ENCODE measurements around the gene DVL1. TPM values are rescaled to one million over a fixed set of nuclear protein-coding genes. Genes with fewer than 3 reads are reported as not detected.
A peak's percentile ranks its signal among the peaks of the same experiment; 100 is the strongest.

The DVL1 gene
- total RNA-seq, 2 experiments from 2014 or later: 37.6 to 38.6 TPM

DNA sequence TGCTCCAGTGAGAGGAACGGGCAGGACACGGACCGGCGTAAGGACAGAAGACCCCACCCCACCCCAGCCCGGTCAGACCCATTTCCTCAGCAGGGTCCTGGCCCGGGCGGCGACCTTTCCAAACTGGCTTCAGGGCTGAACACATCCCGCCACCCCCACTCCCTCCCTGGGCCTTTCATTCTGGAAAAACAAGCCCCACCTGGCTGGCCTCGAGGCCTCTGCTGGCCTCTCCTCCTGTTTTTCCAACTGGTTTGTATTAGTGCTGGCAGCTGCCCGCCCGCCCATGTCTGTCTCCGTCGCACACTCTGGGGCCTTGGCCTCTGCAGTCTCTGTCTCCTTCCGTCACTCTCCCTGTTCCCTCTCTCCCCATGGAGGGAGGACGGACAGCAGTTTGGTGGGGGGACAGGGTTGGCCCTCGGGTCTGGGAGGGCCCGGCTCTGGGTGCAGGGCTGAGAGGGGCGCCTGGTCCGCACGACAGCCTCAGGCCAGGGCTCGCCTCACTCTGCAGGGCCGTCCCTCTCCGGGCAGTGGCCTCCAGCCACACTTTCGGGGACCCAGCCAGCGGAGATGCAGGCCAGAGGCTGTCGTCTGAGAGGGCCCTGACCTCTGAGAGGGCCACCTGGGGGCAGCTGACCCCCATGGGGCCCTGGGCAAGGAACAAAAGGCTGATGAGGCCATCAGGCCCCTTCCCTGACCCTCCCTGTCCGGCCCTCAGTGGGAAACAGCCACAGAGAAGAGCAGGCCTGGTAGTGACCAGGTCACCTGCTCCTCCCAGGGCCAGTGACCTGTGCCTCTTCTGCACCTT lies 10.6 kb upstream of the DVL1 start:
- POLR2A ChIA-PET: no interaction called here
- intact Hi-C loops (cut with micrococcal nuclease): no loop called here
- no peaks in the 10 kb centered on the region for H3K36me3 Mint-ChIP-seq
- H3K4me3 Mint-ChIP-seq: no peak overlapping the region
- peaks cover 6% of the 10 kb centered on the region for H3K27me3 Mint-ChIP-seq
- H3K9me3 Mint-ChIP-seq: no peaks in the 10 kb centered on the region
- no peak overlapping the region for H3K27ac Mint-ChIP-seq
- H3K4me1 Mint-ChIP-seq (ENCODE audit: low read depth): peaks cover 4% of the 10 kb centered on the region
- DNase-seq: no peak
- CTCF ChIA-PET: no interaction called here

DNA sequence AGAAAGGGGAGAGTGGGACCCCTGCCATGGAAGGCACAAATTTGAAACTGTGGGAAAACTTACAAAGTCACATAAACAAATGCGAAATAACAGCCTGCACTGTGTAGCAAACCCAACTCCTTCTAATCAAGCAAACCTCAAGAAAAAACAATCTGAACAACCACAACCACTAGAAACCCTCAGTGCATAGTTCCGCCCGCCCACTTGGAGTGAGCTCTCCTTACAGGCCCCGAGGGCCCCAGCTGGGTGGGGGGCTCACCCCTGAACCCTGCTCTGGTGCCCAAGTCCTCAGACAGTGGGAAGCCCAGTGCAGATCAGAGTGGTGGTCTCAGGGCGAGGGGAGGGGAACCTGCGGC lies 10.1 kb upstream of the DVL1 start:
- Mint-ChIP-seq H3K36me3 (no peaks in the 10 kb centered on the region), H3K4me1 (ENCODE audit: low read depth) (peaks cover 4% of the 10 kb centered on the region), H3K4me3 (no peak overlapping the region), H3K27ac (no peak overlapping the region), H3K27me3 (peaks cover 7% of the 10 kb centered on the region), H3K9me3 (no peaks in the 10 kb centered on the region)
- CTCF ChIA-PET: no interaction called here
- POLR2A ChIA-PET: no interaction called here
- intact Hi-C loops (cut with micrococcal nuclease): no loop called here
- DNase-seq: no peak

DNA sequence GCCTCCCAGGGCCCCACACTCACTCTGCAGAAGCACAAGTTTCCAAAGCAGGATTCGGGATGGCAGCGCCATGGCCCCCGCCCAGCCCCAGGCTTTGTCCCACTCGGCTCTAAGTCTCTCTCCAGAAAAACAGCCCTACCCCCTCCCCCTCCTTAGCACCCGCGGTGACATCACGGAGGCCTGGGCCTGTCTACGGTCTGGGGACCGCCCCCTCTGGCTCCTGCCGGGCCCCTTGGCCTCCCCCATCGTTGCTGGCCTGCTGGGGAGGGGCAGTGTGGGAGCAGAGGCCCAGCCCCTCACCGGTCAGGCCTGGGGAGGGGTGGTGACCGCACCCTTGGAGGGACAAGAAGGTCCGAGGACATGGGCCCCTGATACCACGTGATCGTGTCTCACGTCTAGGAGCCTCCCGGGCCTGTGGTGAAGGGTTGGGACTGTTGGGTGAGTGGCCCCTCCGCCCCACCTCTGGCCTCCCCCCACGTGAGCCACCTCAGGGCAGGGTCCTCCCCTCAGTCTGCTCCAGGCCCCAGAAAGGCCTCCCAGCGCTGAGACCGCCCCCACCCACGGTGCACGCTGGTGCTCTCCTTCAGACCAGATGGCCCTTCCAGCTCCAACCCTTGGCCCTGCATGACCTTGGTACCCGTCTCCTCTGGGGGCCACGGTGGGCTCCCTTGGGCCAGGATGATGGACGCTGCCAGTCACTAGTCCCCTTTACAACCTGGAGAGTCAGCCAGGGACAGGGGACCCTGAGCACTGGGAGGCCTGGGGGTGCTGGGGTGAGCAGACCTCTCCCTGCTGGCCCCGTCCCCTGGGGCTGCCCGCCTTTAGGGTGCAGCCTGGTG lies 9.4 kb upstream of the DVL1 start, which contains the start of gene MXRA8:
Gene MXRA8 (minus strand): TSS at position 123 of the 839 bp plus-strand sequence. CDS start 51 bp downstream, at position 72.
- Mint-ChIP-seq H3K9me3 (no peaks in the 10 kb centered on the region), H3K4me3 (no peak within 1 kb of the TSS), H3K36me3 (no peaks in the 10 kb centered on the region), H3K27ac (no peak within 1 kb of the TSS), H3K4me1 (ENCODE audit: low read depth) (peaks cover 6% of the 10 kb centered on the region), H3K27me3 (peaks cover 12% of the 10 kb centered on the region)
- POLR2A ChIA-PET: no interaction called here
- no peak for DNase-seq
- intact Hi-C loops (cut with micrococcal nuclease): no loop called here
- CTCF ChIA-PET: no interaction called here

DNA sequence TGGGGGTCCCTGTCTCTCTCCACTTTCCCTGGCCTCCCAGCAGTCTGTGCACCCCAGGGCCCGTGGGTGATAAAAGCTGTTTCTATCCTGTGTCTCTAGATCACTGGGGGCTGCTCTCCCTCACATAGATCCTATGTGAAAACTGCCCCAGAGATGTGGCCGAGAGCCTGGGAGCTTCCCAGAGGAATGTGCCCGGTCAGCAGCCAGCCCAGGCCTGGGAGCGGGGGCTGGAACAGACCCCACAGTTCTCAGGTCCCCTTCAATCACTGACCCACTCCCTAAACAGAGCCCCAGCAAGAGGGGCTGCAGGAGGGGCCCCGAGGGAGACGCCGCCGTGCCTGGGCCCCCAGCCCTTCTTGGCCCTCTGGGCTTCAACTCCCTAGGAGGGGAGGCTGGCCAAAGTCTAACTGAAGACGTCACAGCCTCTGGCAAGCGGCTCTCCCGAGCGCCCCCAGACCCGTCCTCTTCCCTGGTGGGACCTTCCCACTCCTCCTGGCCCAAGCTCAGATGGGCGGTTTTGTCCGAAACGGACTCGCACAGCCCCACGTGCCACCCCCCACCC lies 8.7 kb upstream of the DVL1 start:
- ChIA-PET POLR2A (no interaction called here), CTCF (no interaction called here)
- no peaks in the 10 kb centered on the region for H3K36me3 Mint-ChIP-seq
- H3K27me3 Mint-ChIP-seq: peaks cover 19% of the 10 kb centered on the region
- intact Hi-C loops (cut with micrococcal nuclease): no loop called here
- no peak overlapping the region for H3K4me3 Mint-ChIP-seq
- H3K27ac Mint-ChIP-seq: no peak overlapping the region
- H3K9me3 Mint-ChIP-seq: no peaks in the 10 kb centered on the region
- DNase-seq: no peak
- peaks cover 6% of the 10 kb centered on the region for H3K4me1 Mint-ChIP-seq (ENCODE audit: low read depth)

DNA sequence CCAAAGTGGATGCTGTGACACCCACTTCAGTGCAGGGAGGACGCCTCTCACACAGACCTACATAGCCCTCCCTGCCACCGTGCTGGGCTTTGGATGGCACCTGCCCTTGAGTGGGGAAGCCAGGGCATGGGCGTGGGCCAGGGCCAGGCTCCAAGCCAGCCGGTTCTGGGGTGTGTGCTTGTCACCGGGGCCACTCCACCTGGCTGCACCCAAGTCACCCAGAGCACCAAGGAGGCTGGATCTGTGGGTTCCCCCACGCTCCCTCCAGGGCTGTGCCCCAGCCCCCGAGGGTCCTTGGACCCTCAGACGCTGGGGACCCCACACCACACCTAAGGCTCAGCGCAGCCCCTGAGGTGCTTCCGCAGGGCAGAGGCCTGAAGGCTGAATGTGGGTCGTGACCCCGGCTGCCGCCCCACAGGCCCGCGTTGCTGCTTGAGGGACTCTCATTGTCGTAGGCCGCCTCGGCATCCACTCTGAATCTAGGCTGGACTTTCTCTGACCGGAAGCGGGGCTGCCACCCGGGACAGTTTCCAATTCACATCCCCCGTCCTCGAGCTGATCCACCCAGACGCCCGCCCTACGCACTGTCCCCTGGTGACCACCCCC lies 7.7 kb upstream of the DVL1 start:
- no peaks in the 10 kb centered on the region for H3K9me3 Mint-ChIP-seq
- CTCF ChIA-PET: no interaction called here
- no peak overlapping the region for H3K27ac Mint-ChIP-seq
- H3K27me3 Mint-ChIP-seq: peaks cover 29% of the 10 kb centered on the region
- POLR2A ChIA-PET: no interaction called here
- no peak overlapping the region for H3K4me3 Mint-ChIP-seq
- intact Hi-C loops (cut with micrococcal nuclease): no loop called here
- peaks cover 6% of the 10 kb centered on the region for H3K4me1 Mint-ChIP-seq (ENCODE audit: low read depth)
- no peaks in the 10 kb centered on the region for H3K36me3 Mint-ChIP-seq
- no peak for DNase-seq

DNA sequence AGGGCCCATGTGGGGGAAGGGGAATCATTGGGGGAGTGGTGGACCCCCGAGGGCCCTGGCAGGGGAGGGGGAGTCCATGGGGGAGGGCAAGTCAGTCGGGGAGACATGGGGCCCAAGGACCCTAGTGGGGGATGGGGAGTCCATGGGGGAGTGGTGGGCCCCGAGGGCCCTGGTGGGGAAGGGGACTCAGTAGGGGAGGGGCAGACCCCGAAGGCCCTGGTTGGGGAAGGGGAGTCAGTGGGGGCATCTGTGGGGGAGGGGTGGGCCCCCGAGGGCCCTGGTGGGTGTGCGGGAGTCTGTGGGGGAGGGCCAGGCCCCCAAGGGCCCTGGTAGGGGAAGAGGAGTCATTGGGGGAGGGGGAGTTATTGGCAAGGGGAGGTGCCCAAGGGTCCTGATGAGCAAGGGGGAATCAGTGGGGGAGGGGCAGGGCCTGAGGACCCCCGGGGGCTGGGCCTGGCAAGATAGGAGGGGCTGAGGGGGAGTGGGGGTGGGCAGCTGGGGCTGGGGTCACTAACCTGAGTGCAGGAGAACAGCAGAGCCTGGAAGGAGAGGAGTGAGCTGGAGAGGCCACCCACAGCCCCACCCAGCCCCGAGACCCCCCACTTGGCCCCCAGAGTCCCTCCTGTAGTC lies 7.1 kb upstream of the DVL1 start:
- ChIA-PET CTCF (no interaction called here), POLR2A (no interaction called here)
- Mint-ChIP-seq H3K27ac (no peak overlapping the region), H3K4me3 (no peak overlapping the region), H3K9me3 (no peaks in the 10 kb centered on the region), H3K36me3 (no peaks in the 10 kb centered on the region), H3K27me3 (peaks cover 31% of the 10 kb centered on the region), H3K4me1 (ENCODE audit: low read depth) (peaks cover 6% of the 10 kb centered on the region)
- intact Hi-C loops (cut with micrococcal nuclease): no loop called here
- DNase-seq: no peak

DNA sequence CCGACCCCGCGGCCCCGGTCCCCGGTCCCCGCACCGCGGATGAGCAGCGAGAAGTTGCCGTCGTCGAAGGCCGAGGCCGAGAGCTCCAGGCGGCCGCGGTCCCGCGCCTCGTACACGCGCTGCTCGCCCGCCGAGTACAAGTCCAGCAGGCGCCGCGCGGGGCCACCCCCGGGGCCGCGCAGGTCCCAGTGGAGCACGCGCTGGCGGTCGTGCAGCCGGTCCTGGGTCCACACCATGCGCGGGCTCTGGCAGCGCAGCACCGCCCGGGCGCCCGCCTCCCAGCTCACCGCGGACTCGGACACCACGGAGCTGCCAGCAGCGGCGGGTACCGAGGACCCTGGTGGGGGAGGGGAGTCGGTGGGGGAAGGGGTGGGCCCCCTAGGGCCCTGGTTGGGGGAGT lies 6.2 kb upstream of the DVL1 start:
- CTCF ChIA-PET: no interaction called here
- Mint-ChIP-seq H3K27ac (no peak overlapping the region), H3K36me3 (no peaks in the 10 kb centered on the region), H3K9me3 (no peaks in the 10 kb centered on the region), H3K4me3 (no peak overlapping the region), H3K27me3 (peaks cover 31% of the 10 kb centered on the region), H3K4me1 (ENCODE audit: low read depth) (peaks cover 6% of the 10 kb centered on the region)
- no peak for DNase-seq
- POLR2A ChIA-PET: interaction anchor here (1.2 kb wide), 1 partner anchor 13 kb away, joined by 3 read pairs; no protein-coding TSS in a partner anchor
- intact Hi-C loops (cut with micrococcal nuclease): no loop called here

DNA sequence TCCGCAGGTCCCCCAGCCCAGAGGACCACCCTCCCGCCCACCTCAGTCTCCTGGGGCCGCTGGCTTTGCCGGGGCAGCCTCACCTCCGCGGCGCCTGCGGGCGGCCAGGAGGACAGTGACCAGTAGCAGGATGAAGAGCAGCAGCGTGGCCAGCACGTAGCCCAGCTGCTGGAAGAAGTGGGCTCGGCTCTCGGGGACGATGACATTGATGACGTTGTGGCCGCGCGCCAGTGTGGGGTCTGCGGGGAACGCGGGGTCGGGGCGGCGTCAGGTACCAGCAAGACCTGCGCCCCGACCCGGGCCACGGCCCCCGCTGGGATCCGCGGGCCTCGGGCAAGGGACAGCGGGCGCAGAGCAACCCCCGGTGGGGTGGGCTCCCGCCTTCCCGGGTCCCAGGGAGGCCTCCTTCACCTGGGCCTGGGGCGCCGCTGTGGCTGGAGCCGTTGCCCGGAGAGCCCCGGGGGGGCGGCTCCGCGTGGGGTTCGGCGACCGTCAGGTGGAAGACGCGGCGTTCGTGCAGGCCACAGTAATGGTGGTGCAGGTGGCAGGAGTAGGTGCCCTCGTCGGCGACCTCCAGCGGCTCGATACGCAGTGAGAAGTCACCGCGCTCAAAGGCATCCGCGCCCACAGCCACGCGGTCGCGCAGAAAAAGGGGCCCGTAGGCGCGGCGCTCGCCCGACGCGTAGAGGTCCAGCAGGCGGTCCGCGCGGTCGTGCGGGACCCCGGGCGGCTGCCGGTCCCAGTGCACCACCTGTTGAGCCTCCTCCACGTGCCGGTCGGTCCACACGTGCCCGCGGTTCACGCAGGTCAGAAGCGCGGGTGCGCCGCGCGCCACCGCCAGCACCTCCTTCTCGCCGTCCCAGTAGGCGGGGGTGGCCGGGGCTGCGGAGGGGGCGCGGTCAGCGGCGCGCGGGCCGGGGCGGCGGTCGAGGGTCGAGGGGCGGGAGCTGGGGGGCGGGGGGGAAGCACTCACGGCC lies 5.3 kb upstream of the DVL1 start:
- Mint-ChIP-seq H3K27me3 (peaks cover 31% of the 10 kb centered on the region), H3K9me3 (no peaks in the 10 kb centered on the region), H3K27ac (no peak overlapping the region), H3K4me3 (no peak overlapping the region), H3K4me1 (ENCODE audit: low read depth) (peaks cover 6% of the 10 kb centered on the region), H3K36me3 (no peaks in the 10 kb centered on the region)
- ChIA-PET CTCF (no interaction called here), POLR2A (interaction anchor here (1.2 kb wide), 2 partner anchors 14 to 21 kb away, joined by 3 to 6 read pairs; partner anchors contain the start of gene AURKAIP1)
- DNase-seq: no peak
- intact Hi-C loops (cut with micrococcal nuclease): no loop called here

DNA sequence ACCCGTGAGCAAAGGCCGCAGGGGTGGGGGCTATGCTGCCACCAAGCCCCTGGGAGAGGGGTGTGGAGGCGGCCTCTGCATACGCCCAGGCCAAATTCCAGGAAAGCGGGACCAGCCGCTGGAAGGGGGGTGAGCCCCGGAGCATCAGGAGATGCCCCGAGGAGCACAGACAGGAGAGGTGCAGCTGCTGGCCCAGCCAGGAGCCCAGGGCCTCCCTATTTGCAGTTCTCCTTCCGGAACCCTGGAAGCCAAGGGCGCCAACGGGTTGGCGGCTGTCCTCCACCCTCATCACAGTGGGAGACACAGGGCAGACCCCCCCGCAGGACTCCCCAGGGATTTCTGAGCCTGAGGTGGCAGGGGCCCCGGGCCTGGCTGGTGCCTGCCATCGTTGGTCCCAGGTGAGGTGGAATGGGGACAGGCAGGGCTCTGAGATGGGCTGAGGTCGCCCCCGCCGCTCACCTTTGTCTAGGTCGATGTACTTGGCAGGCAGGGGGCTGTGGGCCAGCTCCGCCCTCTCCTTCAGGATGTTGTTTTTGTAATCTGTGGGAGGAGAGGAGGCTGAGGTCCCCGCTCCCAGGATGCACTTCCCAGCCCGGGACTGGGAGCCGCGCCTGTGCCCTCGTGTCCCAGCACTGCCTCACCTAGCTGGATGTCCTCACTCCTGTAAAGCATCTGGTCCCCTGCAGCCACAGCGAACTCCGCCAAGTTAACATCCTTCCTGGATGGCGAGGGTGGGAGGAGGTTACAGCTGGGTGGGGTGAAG lies 4.4 kb upstream of the DVL1 start:
- ChIA-PET POLR2A (interaction anchor here (1.2 kb wide), 1 partner anchor 22 kb away, joined by 6 read pairs; the partner anchor contains the start of gene AURKAIP1), CTCF (interaction anchor here (2.5 kb wide), 1 partner anchor 19 kb away, joined by 10 read pairs; no protein-coding TSS in a partner anchor)
- no peak for DNase-seq
- H3K4me3 Mint-ChIP-seq: no peak overlapping the region
- no peaks in the 10 kb centered on the region for H3K9me3 Mint-ChIP-seq
- intact Hi-C loops (cut with micrococcal nuclease): no loop called here
- no peaks in the 10 kb centered on the region for H3K36me3 Mint-ChIP-seq
- no peak overlapping the region for H3K27ac Mint-ChIP-seq
- peaks cover 2% of the 10 kb centered on the region for H3K4me1 Mint-ChIP-seq (ENCODE audit: low read depth)
- peaks cover 31% of the 10 kb centered on the region for H3K27me3 Mint-ChIP-seq

DNA sequence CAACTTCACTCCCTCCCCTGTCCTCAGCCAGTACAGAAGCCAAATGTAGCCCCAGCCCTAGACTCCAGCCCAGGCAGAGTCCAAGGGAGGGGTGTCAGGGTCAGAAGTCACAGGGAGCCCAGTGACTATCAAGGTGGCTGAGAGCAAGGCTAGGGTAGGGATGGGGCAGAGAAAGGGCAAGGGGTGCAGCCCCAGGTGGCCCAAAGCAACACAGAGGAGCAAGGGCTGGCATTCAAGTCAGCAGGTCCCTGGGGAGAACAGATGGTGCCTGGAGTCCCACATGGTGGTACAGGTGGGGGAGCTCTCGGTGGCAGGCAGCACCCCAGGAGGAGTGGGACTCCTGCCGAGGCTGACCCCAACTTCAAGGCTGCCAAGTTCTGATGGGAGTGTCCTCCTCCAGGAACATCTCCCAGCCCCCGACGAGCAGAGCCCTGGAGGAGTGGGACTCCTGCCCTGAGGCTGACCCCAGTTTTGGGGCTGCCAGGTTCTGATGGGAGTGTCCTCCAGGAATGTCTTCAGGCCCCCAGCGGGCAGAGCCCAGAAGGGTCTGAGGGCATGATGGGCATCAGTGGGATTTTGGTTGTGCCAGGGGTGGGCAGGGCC lies 3.7 kb upstream of the DVL1 start:
- Mint-ChIP-seq H3K36me3 (no peaks in the 10 kb centered on the region), H3K4me3 (peak overlapping the region; percentile 35), H3K27ac (peak overlapping the region; percentile 30), H3K4me1 (ENCODE audit: low read depth) (peaks cover 6% of the 10 kb centered on the region), H3K27me3 (peaks cover 31% of the 10 kb centered on the region), H3K9me3 (no peaks in the 10 kb centered on the region)
- no peak for DNase-seq
- CTCF ChIA-PET: interaction anchor here (2.5 kb wide), 1 partner anchor 19 kb away, joined by 10 read pairs; no protein-coding TSS in a partner anchor
- POLR2A ChIA-PET: no interaction called here
- intact Hi-C loops (cut with micrococcal nuclease): no loop called here
